Measurements from ENCODE around the gene RANGRF. TPM values are rescaled to one million over a fixed set of nuclear protein-coding genes. Genes with fewer than 3 reads are reported as not detected.
A peak's percentile ranks its signal among the peaks of the same experiment; 100 is the strongest.

RANGRF gene
- total and polyA plus RNA-seq, 9 of the 15 experiments (the other 6 are each of a cell fraction or from before 2014, with no cell fraction given), result 7.6 to 60.0 (median 16.0) TPM

DNA sequence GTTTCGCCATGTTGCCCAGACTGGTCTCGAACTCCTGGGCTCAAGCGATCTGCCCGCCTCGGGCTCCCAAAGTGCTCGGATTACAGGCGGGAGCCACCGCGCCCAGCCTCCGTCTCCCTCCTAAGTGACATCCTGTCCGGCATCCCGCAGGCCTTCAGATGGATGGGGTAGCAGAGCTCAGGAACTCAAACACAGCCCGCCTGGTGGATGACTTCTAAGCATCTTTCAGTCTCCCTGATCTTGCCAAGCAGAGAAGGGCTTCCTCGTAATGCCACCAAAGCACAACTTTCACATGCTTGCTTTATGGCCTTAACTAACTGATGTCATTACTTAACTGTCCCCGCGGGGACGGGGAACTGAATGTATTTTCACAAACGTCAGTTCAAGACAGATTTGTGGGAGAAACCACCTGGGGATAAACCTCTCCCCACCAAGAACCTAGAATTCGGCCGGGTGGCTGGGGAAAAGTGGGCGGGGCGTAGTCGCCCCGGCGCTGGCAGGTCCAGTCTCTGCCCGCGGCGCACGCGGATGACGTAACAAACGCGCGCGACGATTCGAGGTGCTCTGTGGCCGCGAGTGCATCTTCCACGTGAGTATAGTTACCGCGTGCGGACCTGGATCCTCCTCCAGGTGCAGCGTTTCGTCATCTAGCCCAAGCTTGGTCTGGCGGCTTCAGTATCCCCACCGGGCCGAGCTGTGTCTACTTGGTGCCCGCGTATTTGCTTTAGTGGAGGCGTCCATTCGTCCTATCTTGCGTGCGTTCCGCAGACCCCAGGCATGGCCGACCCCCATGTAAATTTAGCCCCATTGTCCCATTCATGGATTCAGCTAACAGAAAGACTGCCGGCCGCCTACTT, 39.5 kb upstream of the RANGRF start, which contains the start of gene PFAS (continued):
- TF ChIP-seq, protein P1, sequence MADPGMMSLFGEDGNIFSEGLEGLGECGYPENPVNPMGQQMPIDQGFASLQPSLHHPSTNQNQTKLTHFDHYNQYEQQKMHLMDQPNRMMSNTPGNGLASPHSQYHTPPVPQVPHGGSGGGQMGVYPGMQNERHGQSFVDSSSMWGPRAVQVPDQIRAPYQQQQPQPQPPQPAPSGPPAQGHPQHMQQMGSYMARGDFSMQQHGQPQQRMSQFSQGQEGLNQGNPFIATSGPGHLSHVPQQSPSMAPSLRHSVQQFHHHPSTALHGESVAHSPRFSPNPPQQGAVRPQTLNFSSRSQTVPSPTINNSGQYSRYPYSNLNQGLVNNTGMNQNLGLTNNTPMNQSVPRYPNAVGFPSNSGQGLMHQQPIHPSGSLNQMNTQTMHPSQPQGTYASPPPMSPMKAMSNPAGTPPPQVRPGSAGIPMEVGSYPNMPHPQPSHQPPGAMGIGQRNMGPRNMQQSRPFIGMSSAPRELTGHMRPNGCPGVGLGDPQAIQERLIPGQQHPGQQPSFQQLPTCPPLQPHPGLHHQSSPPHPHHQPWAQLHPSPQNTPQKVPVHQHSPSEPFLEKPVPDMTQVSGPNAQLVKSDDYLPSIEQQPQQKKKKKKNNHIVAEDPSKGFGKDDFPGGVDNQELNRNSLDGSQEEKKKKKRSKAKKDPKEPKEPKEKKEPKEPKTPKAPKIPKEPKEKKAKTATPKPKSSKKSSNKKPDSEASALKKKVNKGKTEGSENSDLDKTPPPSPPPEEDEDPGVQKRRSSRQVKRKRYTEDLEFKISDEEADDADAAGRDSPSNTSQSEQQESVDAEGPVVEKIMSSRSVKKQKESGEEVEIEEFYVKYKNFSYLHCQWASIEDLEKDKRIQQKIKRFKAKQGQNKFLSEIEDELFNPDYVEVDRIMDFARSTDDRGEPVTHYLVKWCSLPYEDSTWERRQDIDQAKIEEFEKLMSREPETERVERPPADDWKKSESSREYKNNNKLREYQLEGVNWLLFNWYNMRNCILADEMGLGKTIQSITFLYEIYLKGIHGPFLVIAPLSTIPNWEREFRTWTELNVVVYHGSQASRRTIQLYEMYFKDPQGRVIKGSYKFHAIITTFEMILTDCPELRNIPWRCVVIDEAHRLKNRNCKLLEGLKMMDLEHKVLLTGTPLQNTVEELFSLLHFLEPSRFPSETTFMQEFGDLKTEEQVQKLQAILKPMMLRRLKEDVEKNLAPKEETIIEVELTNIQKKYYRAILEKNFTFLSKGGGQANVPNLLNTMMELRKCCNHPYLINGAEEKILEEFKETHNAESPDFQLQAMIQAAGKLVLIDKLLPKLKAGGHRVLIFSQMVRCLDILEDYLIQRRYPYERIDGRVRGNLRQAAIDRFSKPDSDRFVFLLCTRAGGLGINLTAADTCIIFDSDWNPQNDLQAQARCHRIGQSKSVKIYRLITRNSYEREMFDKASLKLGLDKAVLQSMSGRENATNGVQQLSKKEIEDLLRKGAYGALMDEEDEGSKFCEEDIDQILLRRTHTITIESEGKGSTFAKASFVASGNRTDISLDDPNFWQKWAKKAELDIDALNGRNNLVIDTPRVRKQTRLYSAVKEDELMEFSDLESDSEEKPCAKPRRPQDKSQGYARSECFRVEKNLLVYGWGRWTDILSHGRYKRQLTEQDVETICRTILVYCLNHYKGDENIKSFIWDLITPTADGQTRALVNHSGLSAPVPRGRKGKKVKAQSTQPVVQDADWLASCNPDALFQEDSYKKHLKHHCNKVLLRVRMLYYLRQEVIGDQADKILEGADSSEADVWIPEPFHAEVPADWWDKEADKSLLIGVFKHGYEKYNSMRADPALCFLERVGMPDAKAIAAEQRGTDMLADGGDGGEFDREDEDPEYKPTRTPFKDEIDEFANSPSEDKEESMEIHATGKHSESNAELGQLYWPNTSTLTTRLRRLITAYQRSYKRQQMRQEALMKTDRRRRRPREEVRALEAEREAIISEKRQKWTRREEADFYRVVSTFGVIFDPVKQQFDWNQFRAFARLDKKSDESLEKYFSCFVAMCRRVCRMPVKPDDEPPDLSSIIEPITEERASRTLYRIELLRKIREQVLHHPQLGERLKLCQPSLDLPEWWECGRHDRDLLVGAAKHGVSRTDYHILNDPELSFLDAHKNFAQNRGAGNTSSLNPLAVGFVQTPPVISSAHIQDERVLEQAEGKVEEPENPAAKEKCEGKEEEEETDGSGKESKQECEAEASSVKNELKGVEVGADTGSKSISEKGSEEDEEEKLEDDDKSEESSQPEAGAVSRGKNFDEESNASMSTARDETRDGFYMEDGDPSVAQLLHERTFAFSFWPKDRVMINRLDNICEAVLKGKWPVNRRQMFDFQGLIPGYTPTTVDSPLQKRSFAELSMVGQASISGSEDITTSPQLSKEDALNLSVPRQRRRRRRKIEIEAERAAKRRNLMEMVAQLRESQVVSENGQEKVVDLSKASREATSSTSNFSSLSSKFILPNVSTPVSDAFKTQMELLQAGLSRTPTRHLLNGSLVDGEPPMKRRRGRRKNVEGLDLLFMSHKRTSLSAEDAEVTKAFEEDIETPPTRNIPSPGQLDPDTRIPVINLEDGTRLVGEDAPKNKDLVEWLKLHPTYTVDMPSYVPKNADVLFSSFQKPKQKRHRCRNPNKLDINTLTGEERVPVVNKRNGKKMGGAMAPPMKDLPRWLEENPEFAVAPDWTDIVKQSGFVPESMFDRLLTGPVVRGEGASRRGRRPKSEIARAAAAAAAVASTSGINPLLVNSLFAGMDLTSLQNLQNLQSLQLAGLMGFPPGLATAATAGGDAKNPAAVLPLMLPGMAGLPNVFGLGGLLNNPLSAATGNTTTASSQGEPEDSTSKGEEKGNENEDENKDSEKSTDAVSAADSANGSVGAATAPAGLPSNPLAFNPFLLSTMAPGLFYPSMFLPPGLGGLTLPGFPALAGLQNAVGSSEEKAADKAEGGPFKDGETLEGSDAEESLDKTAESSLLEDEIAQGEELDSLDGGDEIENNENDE (IDR thresholded peaks at IDR 0.05; ENCODE audit: low read depth, low read length), result no peak
- TF ChIP-seq NBN (IDR thresholded peaks at IDR 0.05; ENCODE audit: low read depth) (no peak), CREB3L1 (IDR thresholded peaks at IDR 0.05; ENCODE audit: borderline replicate concordance, low read depth) (peak; percentile 63; the same call in 1 of the 2 replicates), ESRRA (IDR thresholded peaks at IDR 0.05; ENCODE audit: borderline replicate concordance, low read depth) (peak; percentile 19; the same call in 1 of the 2 replicates), DPF2 (IDR thresholded peaks at IDR 0.05) (no peak), MTF1 (CRISPR knock-in tag; IDR thresholded peaks at IDR 0.05; ENCODE audit: borderline replicate concordance) (no peak), ATF1 (CRISPR knock-in tag; IDR thresholded peaks at IDR 0.05) (peak; percentile 97), ATF1 (tag; IDR thresholded peaks at IDR 0.05) (peak; percentile 99), ESRRB (CRISPR knock-in tag; IDR thresholded peaks at IDR 0.05; ENCODE audit: borderline replicate concordance) (no peak), POLR2H (tag; IDR thresholded peaks at IDR 0.05; ENCODE audit: low read depth) (no peak)
- TF ChIP-seq, protein P2, sequence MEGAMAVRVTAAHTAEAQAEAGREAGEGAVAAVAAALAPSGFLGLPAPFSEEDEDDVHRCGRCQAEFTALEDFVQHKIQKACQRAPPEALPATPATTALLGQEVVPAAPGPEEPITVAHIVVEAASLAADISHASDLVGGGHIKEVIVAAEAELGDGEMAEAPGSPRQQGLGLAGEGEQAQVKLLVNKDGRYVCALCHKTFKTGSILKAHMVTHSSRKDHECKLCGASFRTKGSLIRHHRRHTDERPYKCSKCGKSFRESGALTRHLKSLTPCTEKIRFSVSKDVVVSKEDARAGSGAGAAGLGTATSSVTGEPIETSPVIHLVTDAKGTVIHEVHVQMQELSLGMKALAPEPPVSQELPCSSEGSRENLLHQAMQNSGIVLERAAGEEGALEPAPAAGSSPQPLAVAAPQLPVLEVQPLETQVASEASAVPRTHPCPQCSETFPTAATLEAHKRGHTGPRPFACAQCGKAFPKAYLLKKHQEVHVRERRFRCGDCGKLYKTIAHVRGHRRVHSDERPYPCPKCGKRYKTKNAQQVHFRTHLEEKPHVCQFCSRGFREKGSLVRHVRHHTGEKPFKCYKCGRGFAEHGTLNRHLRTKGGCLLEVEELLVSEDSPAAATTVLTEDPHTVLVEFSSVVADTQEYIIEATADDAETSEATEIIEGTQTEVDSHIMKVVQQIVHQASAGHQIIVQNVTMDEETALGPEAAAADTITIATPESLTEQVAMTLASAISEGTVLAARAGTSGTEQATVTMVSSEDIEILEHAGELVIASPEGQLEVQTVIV (CRISPR knock-in tag; IDR thresholded peaks at IDR 0.05; ENCODE audit: borderline replicate concordance), result no peak

Data from K562 (cell line).